Breast epithelium (tissue), 4 donors: ENCODE data around the gene CASZ1. TPM values are rescaled to one million over a fixed set of nuclear protein-coding genes. Genes with fewer than 3 reads are reported as not detected.

Source experiments
- DNase-seq, 2 donors: peaks; one replicate each; pipeline ENCODE4 v3.0.0-alpha.2; 2019; ENCODE audit warnings: low spot score in 2 of 2
- H3K27ac ChIP-seq, 2 donors: fragments of 200-600 bp; sonication (generic) in 1 of 2; one replicate each; pipeline ENCODE4 v1.5.1; 2016 to 2019; ENCODE audit warnings: mild to moderate bottlenecking in 1 of 2
- H3K27me3 ChIP-seq, 2 donors: fragments of 200-600 bp; sonication (generic) in 1 of 2; one replicate each; pipeline versions ENCODE4 v1.5.1 to v1.6.0; 2017 to 2019; ENCODE audit warnings: control low read depth in 1 of 2, mild to moderate bottlenecking in 1 of 2
- H3K36me3 ChIP-seq: fragments of 200-600 bp; one replicate; pipeline ENCODE4 v1.5.1; 2019
- H3K4me1 ChIP-seq, 2 donors: fragments of 200-600 bp; sonication (generic); one replicate each; pipeline ENCODE4 v1.5.1; 2016 to 2019; ENCODE audit warnings: control low read depth in 1 of 2
- H3K4me3 ChIP-seq, 3 donors: fragments of 200-600 bp; sonication (generic); 1 replicate in 2 of 3; 2 replicates in 1 of 3; pipeline ENCODE4 v1.5.1; 2016 to 2019; ENCODE audit warnings: mild to moderate bottlenecking in 3 of 3, moderate library complexity in 2 of 3
- H3K9me3 ChIP-seq, 2 donors: fragments of 200-600 bp; sonication (generic) in 1 of 2; one replicate each; pipeline ENCODE4 v1.5.1; 2016 to 2019; ENCODE audit warnings: control low read depth in 1 of 2
- POLR2A ChIP-seq: fragments of 450-650 bp; IDR thresholded peaks from one replicate; pipeline ENCODE4 v1.6.1; 2016; ENCODE audit warnings: antibody characterized with exemption, mild to moderate bottlenecking, moderate library complexity
- POLR2AphosphoS5 ChIP-seq, 3 donors: sonication (generic); formaldehyde crosslinking; IDR thresholded peaks; one replicate each; pipeline ENCODE4 v1.6.1; 2017; ENCODE audit warnings: antibody characterized with exemption in 3 of 3
- intact Hi-C: fragments of 100-400 bp; cut with DNase I; formaldehyde crosslinking; loops from one replicate; pipeline ENCODE4 v1.15.1; 2023; ENCODE audit warnings: low total_unique reads
- total RNA-seq, 3 donors: library from RNA; depleted of rRNA; stranded (reverse); fragments of >200 nt; gene quantifications; one replicate each; pipeline ENCODE4 v1.1.0, GENCODE V29; 2016
- TF ChIP-seq, protein P1 (sequence below), 3 donors: fragments of 450-650 bp; IDR thresholded peaks; one replicate each; pipeline ENCODE4 v1.5.1; 2016 to 2017; ENCODE audit warnings: antibody characterized with exemption in 3 of 3, mild to moderate bottlenecking in 3 of 3, moderate library complexity in 3 of 3

CASZ1 gene
- total RNA-seq, 3 donors from 2014 or later, result 1.1 to 39.1 (median 32.4) TPM

- Histone ChIP-seq H3K4me1 (no peaks in the 10 kb centered on the region), H3K4me3 (no peak overlapping the region), H3K27ac (no peak overlapping the region), H3K36me3 (no peaks in the 10 kb centered on the region), H3K27me3 (no peaks in the 10 kb centered on the region), H3K9me3 (no peaks in the 10 kb centered on the region)
- intact Hi-C loops, result loop anchor here (5.0 kb wide), 1 partner anchor 417 kb away; no protein-coding TSS in a partner anchor
- DNase-seq, result no peak
- TF ChIP-seq POLR2A (no peak), POLR2AphosphoS5 (IDR thresholded peaks at IDR 0.05) (no peak)
- TF ChIP-seq, protein P1, sequence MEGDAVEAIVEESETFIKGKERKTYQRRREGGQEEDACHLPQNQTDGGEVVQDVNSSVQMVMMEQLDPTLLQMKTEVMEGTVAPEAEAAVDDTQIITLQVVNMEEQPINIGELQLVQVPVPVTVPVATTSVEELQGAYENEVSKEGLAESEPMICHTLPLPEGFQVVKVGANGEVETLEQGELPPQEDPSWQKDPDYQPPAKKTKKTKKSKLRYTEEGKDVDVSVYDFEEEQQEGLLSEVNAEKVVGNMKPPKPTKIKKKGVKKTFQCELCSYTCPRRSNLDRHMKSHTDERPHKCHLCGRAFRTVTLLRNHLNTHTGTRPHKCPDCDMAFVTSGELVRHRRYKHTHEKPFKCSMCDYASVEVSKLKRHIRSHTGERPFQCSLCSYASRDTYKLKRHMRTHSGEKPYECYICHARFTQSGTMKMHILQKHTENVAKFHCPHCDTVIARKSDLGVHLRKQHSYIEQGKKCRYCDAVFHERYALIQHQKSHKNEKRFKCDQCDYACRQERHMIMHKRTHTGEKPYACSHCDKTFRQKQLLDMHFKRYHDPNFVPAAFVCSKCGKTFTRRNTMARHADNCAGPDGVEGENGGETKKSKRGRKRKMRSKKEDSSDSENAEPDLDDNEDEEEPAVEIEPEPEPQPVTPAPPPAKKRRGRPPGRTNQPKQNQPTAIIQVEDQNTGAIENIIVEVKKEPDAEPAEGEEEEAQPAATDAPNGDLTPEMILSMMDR (IDR thresholded peaks at IDR 0.05), result no peak
These were observed 137.2 kb downstream of the CASZ1 start for GRCh38 chr1:10659218-10659617.

DNA sequence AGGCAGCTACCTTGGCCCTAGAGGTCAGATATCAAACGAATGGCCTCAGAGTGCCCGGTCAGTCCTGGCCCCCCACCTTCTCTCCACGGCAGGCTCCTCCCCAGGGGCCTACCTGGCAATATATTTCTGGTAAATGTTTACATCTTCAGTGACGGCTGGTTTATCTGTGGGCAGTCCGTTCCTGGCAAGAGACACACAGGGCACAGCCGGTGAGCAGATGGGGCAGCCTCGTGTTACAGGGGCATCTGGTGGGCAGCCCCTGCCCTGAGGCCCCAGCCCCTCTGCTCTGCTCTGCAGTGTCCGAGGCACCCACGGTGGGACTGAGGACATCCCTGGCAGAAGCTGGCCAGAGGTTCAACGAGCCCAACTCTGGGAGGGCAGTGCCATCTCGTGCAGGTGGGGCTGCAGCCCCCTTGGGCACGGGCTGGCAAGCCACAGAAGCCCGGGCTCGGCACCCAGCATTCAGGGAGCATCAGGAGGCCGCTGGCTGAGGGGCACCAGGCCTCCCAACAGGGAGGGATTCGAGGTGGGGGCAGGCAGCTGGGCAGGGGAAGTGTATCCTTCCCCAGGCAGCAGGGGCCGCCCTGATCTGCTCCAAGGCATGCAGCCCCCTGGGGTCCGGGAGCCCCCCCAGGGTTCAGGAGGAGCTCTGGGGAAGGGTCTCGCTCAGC is 137.9 kb downstream of the CASZ1 start:
- no peaks in the 10 kb centered on the region for H3K9me3 ChIP-seq
- no peaks in the 10 kb centered on the region for H3K4me1 ChIP-seq
- H3K4me3 ChIP-seq, result no peak overlapping the region
- TF ChIP-seq, protein P1 (IDR thresholded peaks at IDR 0.05), result no peak
- TF ChIP-seq POLR2A, result no peak
- no peak for TF ChIP-seq POLR2AphosphoS5 (IDR thresholded peaks at IDR 0.05)
- no peaks in the 10 kb centered on the region for H3K36me3 ChIP-seq
- intact Hi-C loops, result loop anchor here (5.0 kb wide), 1 partner anchor 416 kb away; no protein-coding TSS in a partner anchor
- no peaks in the 10 kb centered on the region for H3K27me3 ChIP-seq
- no peak for DNase-seq
- H3K27ac ChIP-seq, result no peak overlapping the region

GRCh38 chr1:10657088-10657847 is 139.2 kb downstream of the CASZ1 start:
- intact Hi-C loops, result loop anchor here (5.0 kb wide), 1 partner anchor 415 kb away; no protein-coding TSS in a partner anchor
- Histone ChIP-seq H3K4me3 (no peak overlapping the region), H3K36me3 (no peaks in the 10 kb centered on the region), H3K9me3 (no peaks in the 10 kb centered on the region), H3K4me1 (no peaks in the 10 kb centered on the region), H3K27me3 (no peaks in the 10 kb centered on the region), H3K27ac (no peak overlapping the region)
- TF ChIP-seq, protein P1 (IDR thresholded peaks at IDR 0.05), result no peak
- no peak for TF ChIP-seq POLR2AphosphoS5 (IDR thresholded peaks at IDR 0.05)
- no peak for TF ChIP-seq POLR2A
- no peak for DNase-seq

GRCh38 chr1:10656431-10656830 is 140.0 kb downstream of the CASZ1 start:
- Histone ChIP-seq H3K36me3 (no peaks in the 10 kb centered on the region), H3K27me3 (no peaks in the 10 kb centered on the region), H3K4me1 (no peaks in the 10 kb centered on the region), H3K9me3 (no peaks in the 10 kb centered on the region), H3K4me3 (no peak overlapping the region), H3K27ac (no peak overlapping the region)
- no peak for DNase-seq
- intact Hi-C loops, result loop anchor here (5.0 kb wide), 1 partner anchor 414 kb away; no protein-coding TSS in a partner anchor
- TF ChIP-seq, protein P1 (IDR thresholded peaks at IDR 0.05), result no peak
- TF ChIP-seq POLR2A (no peak), POLR2AphosphoS5 (IDR thresholded peaks at IDR 0.05) (no peak)

DNA sequence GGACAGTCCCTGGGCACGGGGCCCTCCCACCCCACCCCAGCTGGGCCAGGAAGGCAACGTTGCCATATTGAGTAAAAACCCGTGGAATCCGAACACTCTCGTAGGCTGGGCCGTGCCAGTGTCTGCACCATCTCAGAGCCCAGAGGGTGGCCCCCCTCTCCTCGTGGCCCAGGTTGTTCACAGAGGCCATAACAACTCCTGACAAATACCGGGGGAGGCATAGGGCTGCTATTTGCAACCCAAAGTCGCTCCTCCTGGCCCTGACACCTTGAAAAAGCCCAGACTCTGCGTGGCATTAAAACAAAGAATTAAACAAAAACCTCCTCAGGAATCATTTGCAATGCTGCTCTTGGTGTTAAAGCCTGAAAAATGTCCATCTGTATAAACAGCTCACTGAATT is 141.4 kb downstream of the CASZ1 start:
- Histone ChIP-seq H3K27ac (no peak overlapping the region), H3K4me1 (no peaks in the 10 kb centered on the region)
- DNase-seq, result no peak

More for the DNA sequence above, 141.4 kb downstream of the CASZ1 start:
- Histone ChIP-seq H3K4me3 (no peak overlapping the region), H3K36me3 (no peaks in the 10 kb centered on the region), H3K27me3 (no peaks in the 10 kb centered on the region), H3K9me3 (no peaks in the 10 kb centered on the region)
- intact Hi-C loops, result loop anchor here (5.0 kb wide), 1 partner anchor 413 kb away; no protein-coding TSS in a partner anchor
- TF ChIP-seq POLR2AphosphoS5 (IDR thresholded peaks at IDR 0.05), result no peak
- TF ChIP-seq, protein P1 (IDR thresholded peaks at IDR 0.05), result no peak
- no peak for TF ChIP-seq POLR2A
